HEK293 (cell line): ENCODE measurements around the gene FRAS1.

Experiments
- CTCF ChIA-PET: fragments of 350-600 bp; formaldehyde crosslinking; extraction: SDS; loops from one replicate; lab custom pipeline; 2021; ENCODE audit warnings: antibody characterized with exemption; lab: Yijun Ruan, JAX
- POLR2A ChIA-PET: fragments of 300-600 bp; formaldehyde crosslinking; extraction: SDS; loops from one replicate; lab custom pipeline; 2020; ENCODE audit warnings: antibody characterized with exemption, inconsistent platforms; lab: Yijun Ruan, JAX
- H3K27ac ChIP-seq: fragments of 200-500 bp; sonication (Bioruptor generic); 2 replicates; pipeline ENCODE4 v1.5.1; 2014; ENCODE audit warnings: low read depth, low read length, control low read depth, inconsistent platforms; ENCODE audit errors: extremely low read depth
- H3K36me3 ChIP-seq, 2 experiments: fragments of 200-500 bp in 1 of 2; sonication (Bioruptor generic) in 1 of 2; 1 replicate in 1 of 2; 2 replicates in 1 of 2; pipeline ENCODE4 v1.5.1; 2014 to 2017; ENCODE audit warnings: inconsistent platforms in 2 of 2, low read length in 2 of 2; ENCODE audit not compliant: control insufficient read depth in 2 of 2, insufficient read depth in 1 of 2
- H3K4me1 ChIP-seq: fragments of 200-500 bp; sonication (Bioruptor generic); 2 replicates; pipeline ENCODE4 v1.5.1; 2014; ENCODE audit warnings: mild to moderate bottlenecking, low read length, inconsistent platforms; ENCODE audit not compliant: control insufficient read depth, insufficient read depth
- H3K4me3 ChIP-seq: 2 replicates; pipeline ENCODE4 v1.5.1; 2011; ENCODE audit warnings: low read depth, mild to moderate bottlenecking, control low read depth, low read length, moderate library complexity
- H3K9me3 ChIP-seq: fragments of 200-500 bp; sonication (Bioruptor generic); 2 replicates; pipeline ENCODE4 v1.5.1; 2014; ENCODE audit warnings: low read depth, low read length, inconsistent platforms; ENCODE audit not compliant: control insufficient read depth, insufficient read depth
- HOXC10 ChIP-seq: sonication (generic); formaldehyde crosslinking; IDR thresholded peaks from 2 replicates; pipeline ENCODE4 v1.8.1; 2023; ENCODE audit warnings: mild to moderate bottlenecking, missing genetic modification reagents
- IKZF3 ChIP-seq: fragments of 450-650 bp; IDR thresholded peaks from 2 replicates; pipeline ENCODE4 v1.5.0; 2018; ENCODE audit warnings: missing biosample characterization, mild to moderate bottlenecking, missing genetic modification characterization, moderate library complexity
- KLF1 ChIP-seq: fragments of 450-650 bp; formaldehyde crosslinking; IDR thresholded peaks from 2 replicates; pipeline ENCODE4 v1.5.1; 2016; ENCODE audit warnings: missing biosample characterization, missing genetic modification characterization
- KLF8 ChIP-seq: fragments of 450-650 bp; formaldehyde crosslinking; IDR thresholded peaks from 2 replicates; pipeline ENCODE4 v1.5.1; 2016; ENCODE audit warnings: missing biosample characterization, missing genetic modification characterization
- SP3 ChIP-seq: fragments of 450-650 bp; formaldehyde crosslinking; IDR thresholded peaks from 2 replicates; pipeline ENCODE4 v1.5.1; 2016; ENCODE audit warnings: missing biosample characterization, missing genetic modification characterization
- ZBTB20 ChIP-seq: fragments of 450-650 bp; formaldehyde crosslinking; IDR thresholded peaks from 2 replicates; pipeline ENCODE4 v1.5.1; 2016; ENCODE audit warnings: missing biosample characterization, missing genetic modification characterization
- ZBTB8A ChIP-seq: fragments of 450-650 bp; formaldehyde crosslinking; IDR thresholded peaks from 2 replicates; pipeline ENCODE4 v1.5.1; 2016; ENCODE audit warnings: missing biosample characterization, missing genetic modification characterization
- ZFP3 ChIP-seq: fragments of 450-650 bp; formaldehyde crosslinking; IDR thresholded peaks from 2 replicates; pipeline ENCODE4 v1.5.1; 2016; ENCODE audit warnings: low read depth, missing biosample characterization, missing genetic modification characterization
- ZFP41 ChIP-seq: fragments of 450-650 bp; formaldehyde crosslinking; IDR thresholded peaks from 2 replicates; pipeline ENCODE4 v1.5.1; 2016; ENCODE audit warnings: missing biosample characterization, missing genetic modification characterization, borderline replicate concordance
- ZNF121 ChIP-seq: fragments of 450-650 bp; formaldehyde crosslinking; IDR thresholded peaks from 2 replicates; pipeline ENCODE4 v1.5.1; 2016; ENCODE audit warnings: missing biosample characterization, missing genetic modification characterization
- ZNF133 ChIP-seq: fragments of 450-650 bp; formaldehyde crosslinking; IDR thresholded peaks from 2 replicates; pipeline ENCODE4 v1.5.1; 2016; ENCODE audit warnings: missing biosample characterization, missing genetic modification characterization
- ZNF157 ChIP-seq: fragments of 450-650 bp; formaldehyde crosslinking; IDR thresholded peaks from 2 replicates; pipeline ENCODE4 v1.5.1; 2016; ENCODE audit warnings: missing biosample characterization, missing genetic modification characterization
- ZNF214 ChIP-seq: fragments of 450-650 bp; formaldehyde crosslinking; IDR thresholded peaks from 2 replicates; pipeline ENCODE4 v1.5.1; 2017; ENCODE audit warnings: missing biosample characterization, mild to moderate bottlenecking, missing genetic modification characterization, borderline replicate concordance
- ZNF341 ChIP-seq: fragments of 450-650 bp; formaldehyde crosslinking; IDR thresholded peaks from 2 replicates; pipeline ENCODE4; 2016; ENCODE audit warnings: low read depth, missing biosample characterization, missing genetic modification characterization
- ZNF350 ChIP-seq: fragments of 450-650 bp; formaldehyde crosslinking; IDR thresholded peaks from 2 replicates; pipeline ENCODE4 v1.5.0; 2017; ENCODE audit warnings: missing biosample characterization, mild to moderate bottlenecking, missing genetic modification characterization
- ZNF391 ChIP-seq: fragments of 450-650 bp; formaldehyde crosslinking; IDR thresholded peaks from 2 replicates; pipeline ENCODE4 v1.5.1; 2016; ENCODE audit warnings: low read depth, missing biosample characterization, missing genetic modification characterization, borderline replicate concordance
- ZNF404 ChIP-seq: fragments of 450-650 bp; formaldehyde crosslinking; IDR thresholded peaks from 2 replicates; pipeline ENCODE4 v1.5.1; 2017; ENCODE audit warnings: missing biosample characterization, missing genetic modification characterization
- ZNF510 ChIP-seq: fragments of 450-650 bp; formaldehyde crosslinking; IDR thresholded peaks from 2 replicates; pipeline ENCODE4 v1.5.1; 2018; ENCODE audit warnings: mild to moderate bottlenecking, missing genetic modification characterization, missing biosample characterization; ENCODE audit not compliant: insufficient replicate concordance
- ZSCAN30 ChIP-seq: fragments of 450-650 bp; IDR thresholded peaks from 2 replicates; pipeline ENCODE4 v1.5.1; 2018; ENCODE audit warnings: missing biosample characterization, mild to moderate bottlenecking, missing genetic modification characterization, moderate library complexity
- TF ChIP-seq, protein P1 (sequence below): fragments of 450-650 bp; formaldehyde crosslinking; IDR thresholded peaks from 2 replicates; pipeline ENCODE4 v1.5.1; 2017; ENCODE audit warnings: missing biosample characterization, missing genetic modification characterization
- TF ChIP-seq, protein P2 (sequence below): fragments of 450-650 bp; formaldehyde crosslinking; conservative IDR thresholded peaks from 2 replicates; pipeline ENCODE4 v1.5.1; 2016; ENCODE audit warnings: low read depth, missing biosample characterization, missing genetic modification characterization
- TF ChIP-seq, protein P3 (sequence below): fragments of 450-650 bp; formaldehyde crosslinking; IDR thresholded peaks from 2 replicates; pipeline ENCODE4 v1.5.1; 2017; ENCODE audit warnings: missing biosample characterization, mild to moderate bottlenecking, missing genetic modification characterization, moderate library complexity
- TF ChIP-seq, protein P4 (sequence below): fragments of 450-650 bp; formaldehyde crosslinking; IDR thresholded peaks from 2 replicates; pipeline ENCODE4 v1.5.1; 2017; ENCODE audit warnings: missing biosample characterization, missing genetic modification characterization
- TF ChIP-seq, protein P5 (sequence below): fragments of 450-650 bp; formaldehyde crosslinking; IDR thresholded peaks from 2 replicates; pipeline ENCODE4 v1.5.1; 2016; ENCODE audit warnings: missing biosample characterization, missing genetic modification characterization
- TF ChIP-seq, protein P6 (sequence below): fragments of 450-650 bp; formaldehyde crosslinking; optimal IDR thresholded peaks from 2 replicates; pipeline ENCODE3; 2016; ENCODE audit warnings: missing biosample characterization, mild to moderate bottlenecking, missing genetic modification characterization

FRAS1 gene

DNA sequence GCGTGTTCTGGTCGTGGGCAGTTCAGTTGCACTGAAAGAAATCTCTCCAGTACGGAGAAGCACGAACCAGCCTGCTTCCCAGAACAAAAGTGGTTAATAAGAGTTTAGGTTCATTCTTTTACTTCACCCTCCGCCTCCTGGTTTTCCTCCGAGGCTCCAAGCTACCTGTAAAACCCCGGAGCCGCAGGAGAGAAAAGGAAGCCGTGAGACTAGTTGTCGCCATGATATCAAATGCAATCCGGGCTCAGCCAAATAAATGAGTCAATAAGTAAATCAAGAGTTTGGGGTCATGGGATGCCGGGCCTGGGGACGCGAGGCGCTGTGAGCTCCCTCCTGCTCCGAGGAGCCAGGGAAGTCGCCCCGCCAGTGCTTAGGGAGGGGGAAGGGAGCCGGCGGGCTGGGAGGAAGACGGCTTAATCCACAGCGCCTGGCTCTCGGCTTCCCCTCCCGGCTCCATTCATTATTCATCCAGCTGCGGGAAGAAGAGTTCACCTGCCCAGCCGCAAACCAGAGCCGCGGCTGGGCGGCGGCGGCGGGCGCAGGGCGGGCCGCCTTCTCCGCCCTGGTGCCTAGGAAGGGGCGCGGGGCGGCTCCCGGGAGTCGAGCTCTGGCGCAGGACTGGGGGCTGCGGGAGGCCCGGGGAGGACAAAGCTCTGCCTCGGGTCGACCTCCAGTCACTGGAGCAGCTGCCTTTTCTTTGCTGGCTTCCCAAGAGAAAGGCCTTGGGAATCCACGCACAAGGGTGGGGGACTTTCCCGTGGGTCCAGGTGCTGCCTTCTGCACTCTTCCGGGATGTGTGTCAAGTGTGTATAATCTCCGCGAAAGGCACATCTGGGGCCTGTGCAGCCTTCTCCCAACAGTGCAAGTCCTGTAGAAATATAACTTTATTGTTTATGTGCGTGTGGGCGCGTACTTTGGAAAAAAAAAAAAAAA, 1.7 kb downstream of the FRAS1 start:
- no peaks in the 10 kb centered on the region for H3K36me3 ChIP-seq
- POLR2A ChIA-PET, result interaction anchor here (0.6 to 1.2 kb wide), 7 partner anchors 19 to 573 kb away, joined by 3 to 4 read pairs (median 3); partner anchors contain the start of gene MRPL1
- H3K27ac ChIP-seq, result peak overlapping the region; percentile 86
- peak overlapping the region; percentile 71 for H3K4me3 ChIP-seq
- H3K9me3 ChIP-seq, result no peaks in the 10 kb centered on the region
- peaks cover 7% of the 10 kb centered on the region for H3K4me1 ChIP-seq
- CTCF ChIA-PET, result interaction anchor here (0.6 to 2.7 kb wide), 24 partner anchors 14 to 1957 kb away, joined by 3 to 10 read pairs (median 4); partner anchors contain the start of gene MRPL1
- no peak for TF ChIP-seq ZNF157 (tag by site-specific recombination)
- no peak for TF ChIP-seq ZNF510 (tag by site-specific recombination)
- TF ChIP-seq, protein P1, sequence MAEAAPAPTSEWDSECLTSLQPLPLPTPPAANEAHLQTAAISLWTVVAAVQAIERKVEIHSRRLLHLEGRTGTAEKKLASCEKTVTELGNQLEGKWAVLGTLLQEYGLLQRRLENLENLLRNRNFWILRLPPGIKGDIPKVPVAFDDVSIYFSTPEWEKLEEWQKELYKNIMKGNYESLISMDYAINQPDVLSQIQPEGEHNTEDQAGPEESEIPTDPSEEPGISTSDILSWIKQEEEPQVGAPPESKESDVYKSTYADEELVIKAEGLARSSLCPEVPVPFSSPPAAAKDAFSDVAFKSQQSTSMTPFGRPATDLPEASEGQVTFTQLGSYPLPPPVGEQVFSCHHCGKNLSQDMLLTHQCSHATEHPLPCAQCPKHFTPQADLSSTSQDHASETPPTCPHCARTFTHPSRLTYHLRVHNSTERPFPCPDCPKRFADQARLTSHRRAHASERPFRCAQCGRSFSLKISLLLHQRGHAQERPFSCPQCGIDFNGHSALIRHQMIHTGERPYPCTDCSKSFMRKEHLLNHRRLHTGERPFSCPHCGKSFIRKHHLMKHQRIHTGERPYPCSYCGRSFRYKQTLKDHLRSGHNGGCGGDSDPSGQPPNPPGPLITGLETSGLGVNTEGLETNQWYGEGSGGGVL (tag by site-specific recombination), result no peak
- TF ChIP-seq ZNF350 (tag by site-specific recombination), result no peak
- 0 out of 2 replicates have a peak, but pooled peaks have one; percentile 12 for TF ChIP-seq ZSCAN30 (tag by site-specific recombination)
- TF ChIP-seq IKZF3 (tag by site-specific recombination), result peak; percentile 44; the same call in 1 of the 2 replicates
- TF ChIP-seq ZFP41 (tag by site-specific recombination), result no peak
- TF ChIP-seq, protein P2, sequence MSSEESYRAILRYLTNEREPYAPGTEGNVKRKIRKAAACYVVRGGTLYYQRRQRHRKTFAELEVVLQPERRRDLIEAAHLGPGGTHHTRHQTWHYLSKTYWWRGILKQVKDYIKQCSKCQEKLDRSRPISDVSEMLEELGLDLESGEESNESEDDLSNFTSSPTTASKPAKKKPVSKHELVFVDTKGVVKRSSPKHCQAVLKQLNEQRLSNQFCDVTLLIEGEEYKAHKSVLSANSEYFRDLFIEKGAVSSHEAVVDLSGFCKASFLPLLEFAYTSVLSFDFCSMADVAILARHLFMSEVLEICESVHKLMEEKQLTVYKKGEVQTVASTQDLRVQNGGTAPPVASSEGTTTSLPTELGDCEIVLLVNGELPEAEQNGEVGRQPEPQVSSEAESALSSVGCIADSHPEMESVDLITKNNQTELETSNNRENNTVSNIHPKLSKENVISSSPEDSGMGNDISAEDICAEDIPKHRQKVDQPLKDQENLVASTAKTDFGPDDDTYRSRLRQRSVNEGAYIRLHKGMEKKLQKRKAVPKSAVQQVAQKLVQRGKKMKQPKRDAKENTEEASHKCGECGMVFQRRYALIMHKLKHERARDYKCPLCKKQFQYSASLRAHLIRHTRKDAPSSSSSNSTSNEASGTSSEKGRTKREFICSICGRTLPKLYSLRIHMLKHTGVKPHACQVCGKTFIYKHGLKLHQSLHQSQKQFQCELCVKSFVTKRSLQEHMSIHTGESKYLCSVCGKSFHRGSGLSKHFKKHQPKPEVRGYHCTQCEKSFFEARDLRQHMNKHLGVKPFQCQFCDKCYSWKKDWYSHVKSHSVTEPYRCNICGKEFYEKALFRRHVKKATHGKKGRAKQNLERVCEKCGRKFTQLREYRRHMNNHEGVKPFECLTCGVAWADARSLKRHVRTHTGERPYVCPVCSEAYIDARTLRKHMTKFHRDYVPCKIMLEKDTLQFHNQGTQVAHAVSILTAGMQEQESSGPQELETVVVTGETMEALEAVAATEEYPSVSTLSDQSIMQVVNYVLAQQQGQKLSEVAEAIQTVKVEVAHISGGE (tag by site-specific recombination), result 0 out of 2 replicates have a peak, but pooled peaks have one; percentile 5
- TF ChIP-seq KLF1 (tag by site-specific recombination), result peak; percentile 41
- no peak for TF ChIP-seq ZNF404
- peak; percentile 96 for TF ChIP-seq ZBTB8A (tag by site-specific recombination)
- no peak for TF ChIP-seq HOXC10 (CRISPR knock-in tag)
- TF ChIP-seq ZFP3 (tag by site-specific recombination), result no peak
- no peak for TF ChIP-seq ZNF391
- TF ChIP-seq, protein P3, sequence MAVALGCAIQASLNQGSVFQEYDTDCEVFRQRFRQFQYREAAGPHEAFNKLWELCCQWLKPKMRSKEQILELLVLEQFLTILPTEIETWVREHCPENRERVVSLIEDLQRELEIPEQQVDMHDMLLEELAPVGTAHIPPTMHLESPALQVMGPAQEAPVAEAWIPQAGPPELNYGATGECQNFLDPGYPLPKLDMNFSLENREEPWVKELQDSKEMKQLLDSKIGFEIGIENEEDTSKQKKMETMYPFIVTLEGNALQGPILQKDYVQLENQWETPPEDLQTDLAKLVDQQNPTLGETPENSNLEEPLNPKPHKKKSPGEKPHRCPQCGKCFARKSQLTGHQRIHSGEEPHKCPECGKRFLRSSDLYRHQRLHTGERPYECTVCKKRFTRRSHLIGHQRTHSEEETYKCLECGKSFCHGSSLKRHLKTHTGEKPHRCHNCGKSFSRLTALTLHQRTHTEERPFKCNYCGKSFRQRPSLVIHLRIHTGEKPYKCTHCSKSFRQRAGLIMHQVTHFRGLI (tag by site-specific recombination), result peak; percentile 54
- TF ChIP-seq, protein P4, sequence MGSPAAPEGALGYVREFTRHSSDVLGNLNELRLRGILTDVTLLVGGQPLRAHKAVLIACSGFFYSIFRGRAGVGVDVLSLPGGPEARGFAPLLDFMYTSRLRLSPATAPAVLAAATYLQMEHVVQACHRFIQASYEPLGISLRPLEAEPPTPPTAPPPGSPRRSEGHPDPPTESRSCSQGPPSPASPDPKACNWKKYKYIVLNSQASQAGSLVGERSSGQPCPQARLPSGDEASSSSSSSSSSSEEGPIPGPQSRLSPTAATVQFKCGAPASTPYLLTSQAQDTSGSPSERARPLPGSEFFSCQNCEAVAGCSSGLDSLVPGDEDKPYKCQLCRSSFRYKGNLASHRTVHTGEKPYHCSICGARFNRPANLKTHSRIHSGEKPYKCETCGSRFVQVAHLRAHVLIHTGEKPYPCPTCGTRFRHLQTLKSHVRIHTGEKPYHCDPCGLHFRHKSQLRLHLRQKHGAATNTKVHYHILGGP (tag by site-specific recombination), result no peak
- TF ChIP-seq ZNF133, result no peak
- TF ChIP-seq, protein P5, sequence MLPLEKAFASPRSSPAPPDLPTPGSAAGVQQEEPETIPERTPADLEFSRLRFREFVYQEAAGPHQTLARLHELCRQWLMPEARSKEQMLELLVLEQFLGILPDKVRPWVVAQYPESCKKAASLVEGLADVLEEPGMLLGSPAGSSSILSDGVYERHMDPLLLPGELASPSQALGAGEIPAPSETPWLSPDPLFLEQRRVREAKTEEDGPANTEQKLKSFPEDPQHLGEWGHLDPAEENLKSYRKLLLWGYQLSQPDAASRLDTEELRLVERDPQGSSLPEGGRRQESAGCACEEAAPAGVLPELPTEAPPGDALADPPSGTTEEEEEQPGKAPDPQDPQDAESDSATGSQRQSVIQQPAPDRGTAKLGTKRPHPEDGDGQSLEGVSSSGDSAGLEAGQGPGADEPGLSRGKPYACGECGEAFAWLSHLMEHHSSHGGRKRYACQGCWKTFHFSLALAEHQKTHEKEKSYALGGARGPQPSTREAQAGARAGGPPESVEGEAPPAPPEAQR, result no peak
- TF ChIP-seq, protein P6, sequence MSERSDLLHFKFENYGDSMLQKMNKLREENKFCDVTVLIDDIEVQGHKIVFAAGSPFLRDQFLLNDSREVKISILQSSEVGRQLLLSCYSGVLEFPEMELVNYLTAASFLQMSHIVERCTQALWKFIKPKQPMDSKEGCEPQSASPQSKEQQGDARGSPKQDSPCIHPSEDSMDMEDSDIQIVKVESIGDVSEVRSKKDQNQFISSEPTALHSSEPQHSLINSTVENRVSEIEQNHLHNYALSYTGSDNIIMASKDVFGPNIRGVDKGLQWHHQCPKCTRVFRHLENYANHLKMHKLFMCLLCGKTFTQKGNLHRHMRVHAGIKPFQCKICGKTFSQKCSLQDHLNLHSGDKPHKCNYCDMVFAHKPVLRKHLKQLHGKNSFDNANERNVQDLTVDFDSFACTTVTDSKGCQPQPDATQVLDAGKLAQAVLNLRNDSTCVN (tag by site-specific recombination), result peak; percentile 33
- no peak for TF ChIP-seq ZNF121
- peak; percentile 66; the same call in 1 of the 2 replicates for TF ChIP-seq ZBTB20 (tag by site-specific recombination)
- no peak for TF ChIP-seq SP3 (tag by site-specific recombination)
- no peak for TF ChIP-seq ZNF214
- no peak for TF ChIP-seq ZNF341 (tag by site-specific recombination)
- peak; percentile 38; the same call in 1 of the 2 replicates for TF ChIP-seq KLF8 (tag by site-specific recombination)
